Measurements from ENCODE around the gene UBXN11. TPM values are rescaled to one million over a fixed set of nuclear protein-coding genes. Genes with fewer than 3 reads are reported as not detected.
A peak's percentile ranks its signal among the peaks of the same experiment; 100 is the strongest.
"Not testable (repeated sequence)": the region's sequence is repeated elsewhere in the genome, so short reads cannot be mapped to it uniquely, and the experiment has no call there.

Gene UBXN11
- total RNA-seq, 1 donor from 2014 or later = 7.1 TPM

DNA sequence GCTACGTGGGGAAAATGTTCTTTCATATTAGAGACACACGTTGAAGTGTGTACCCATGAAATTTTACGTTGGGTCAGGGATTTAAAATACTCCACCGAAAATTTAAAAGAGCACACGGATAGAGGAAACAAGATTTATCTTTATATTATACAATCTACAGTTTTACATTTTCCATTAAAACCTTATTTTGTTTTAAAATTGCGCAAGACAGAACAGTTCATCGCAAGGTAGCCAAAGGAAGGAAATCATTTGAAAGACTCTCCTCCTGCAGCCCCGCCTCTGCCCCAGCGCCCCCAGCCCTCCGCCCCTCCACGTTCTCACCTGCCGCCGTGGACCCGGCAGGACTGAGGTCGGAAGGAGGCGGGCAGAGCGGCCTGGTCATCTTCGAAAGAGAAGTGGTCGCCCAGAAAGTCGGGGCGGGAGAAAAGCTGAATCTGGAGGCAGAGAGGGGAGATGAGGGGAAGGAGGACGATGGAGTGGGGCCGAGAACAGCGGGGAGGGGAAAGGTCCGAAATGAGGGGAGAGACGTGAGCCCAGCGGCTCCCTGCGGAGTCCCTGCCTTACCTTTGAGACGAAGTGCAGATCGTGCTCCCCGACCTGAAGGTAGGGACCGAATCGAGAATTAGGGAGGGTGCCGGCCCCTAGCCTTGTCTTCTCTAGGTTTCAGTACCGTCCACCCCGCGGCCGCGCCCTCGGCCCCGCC lies 29.5 kb upstream of the UBXN11 start:
- TF ChIP-seq POLR2A (IDR thresholded peaks at IDR 0.05) = no peak
- no peak for TF ChIP-seq POLR2AphosphoS5 (IDR thresholded peaks at IDR 0.05; ENCODE audit: insufficient read depth in 1 of 2, low read depth in 1 of 2)
- no peak for TF ChIP-seq CTCF (IDR thresholded peaks at IDR 0.05)
- peaks cover 4% of the 10 kb centered on the region for H3K27me3 ChIP-seq
- no peak for DNase-seq (ENCODE audit: extremely low spot score in 2 of 2)
- peaks cover 20% of the 10 kb centered on the region for H3K4me1 ChIP-seq
- H3K4me3 ChIP-seq = peak overlapping the region; percentile 41 to 48
- H3K27ac ChIP-seq = no peak overlapping the region
- H3K9me3 ChIP-seq = no peaks in the 10 kb centered on the region
- intact Hi-C loops (cut with DNase I) = no loop called here
- H3K36me3 ChIP-seq = no peaks in the 10 kb centered on the region

DNA sequence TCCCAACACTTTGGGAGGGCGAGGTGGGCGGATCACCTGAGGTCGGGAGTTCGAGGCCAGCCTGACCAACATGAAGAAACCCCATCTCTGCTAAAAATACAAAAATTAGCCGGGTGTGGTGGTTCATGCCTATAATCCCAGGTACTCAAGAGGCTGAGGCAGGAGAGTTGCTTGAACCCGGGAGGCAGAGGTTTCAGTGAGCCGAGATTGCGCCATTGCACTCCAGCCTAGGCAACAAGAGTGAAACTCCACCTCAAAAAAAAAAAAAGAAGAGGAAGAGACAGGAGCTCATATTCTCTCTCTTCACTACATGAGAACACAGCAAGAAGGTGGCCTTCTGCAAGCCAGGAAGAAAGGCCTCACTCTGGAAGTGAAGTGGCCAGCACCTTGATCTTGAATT lies 26.9 kb upstream of the UBXN11 start:
- H3K4me1 ChIP-seq = peaks cover 20% of the 10 kb centered on the region
- H3K27ac ChIP-seq; DNase-seq (ENCODE audit: extremely low spot score in 2 of 2); intact Hi-C loops (cut with DNase I); H3K27me3 ChIP-seq; H3K36me3 ChIP-seq; H3K4me3 ChIP-seq; H3K9me3 ChIP-seq: not testable (repeated sequence)

DNA sequence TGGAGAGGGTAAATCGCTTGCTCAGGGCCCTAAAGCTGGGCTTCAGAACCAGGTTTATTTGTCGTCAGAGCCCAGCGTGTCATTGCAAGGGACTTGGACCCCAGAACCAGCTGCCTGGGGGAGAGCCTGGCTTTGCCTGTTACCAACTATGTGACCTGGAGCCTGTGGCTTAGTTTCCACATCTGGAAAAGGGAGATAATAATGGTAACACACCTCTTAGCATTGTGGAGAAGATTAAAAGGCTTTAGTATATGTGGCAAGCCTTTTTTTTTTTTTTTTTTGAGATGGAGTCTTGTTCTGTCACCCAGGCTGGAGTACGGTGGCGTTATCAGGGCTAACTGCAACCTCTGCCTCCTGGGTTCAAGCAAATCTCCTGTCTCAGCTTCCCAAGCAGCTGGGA lies 23.8 kb upstream of the UBXN11 start:
- peaks cover 4% of the 10 kb centered on the region for H3K27me3 ChIP-seq
- H3K4me1 ChIP-seq = peaks cover 1% of the 10 kb centered on the region
- no peak overlapping the region for H3K27ac ChIP-seq
- H3K9me3 ChIP-seq = no peaks in the 10 kb centered on the region
- TF ChIP-seq POLR2AphosphoS5 (IDR thresholded peaks at IDR 0.05; ENCODE audit: insufficient read depth in 1 of 2, low read depth in 1 of 2) (no peak), CTCF (IDR thresholded peaks at IDR 0.05) (no peak), POLR2A (IDR thresholded peaks at IDR 0.05) (no peak)
- intact Hi-C loops (cut with DNase I) = no loop called here
- H3K36me3 ChIP-seq = no peaks in the 10 kb centered on the region
- DNase-seq (ENCODE audit: extremely low spot score in 2 of 2) = no peak
- H3K4me3 ChIP-seq = no peak overlapping the region

DNA sequence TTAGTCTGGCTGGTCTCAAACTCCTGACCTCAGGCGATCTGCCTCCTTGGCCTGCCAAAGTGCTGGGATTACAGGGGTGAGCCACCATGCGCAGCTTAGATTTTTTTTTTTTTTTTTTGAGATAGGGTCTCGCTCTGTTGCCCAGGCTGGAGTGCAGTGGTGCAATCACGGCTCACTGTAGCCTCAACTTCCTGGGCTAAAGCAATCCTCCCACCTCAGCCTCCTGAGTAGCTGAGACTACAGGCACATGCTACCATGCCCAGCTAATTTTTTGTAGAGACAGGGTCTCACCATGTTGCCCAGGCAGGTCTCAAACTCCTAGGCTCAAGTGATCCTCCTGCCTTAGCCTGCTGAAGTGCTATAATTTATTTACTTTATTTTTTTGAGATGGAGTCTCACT lies 22.9 kb upstream of the UBXN11 start:
- H3K36me3 ChIP-seq; H3K27me3 ChIP-seq; intact Hi-C loops (cut with DNase I): not testable (repeated sequence)

GRCh38 chr1:26328597-26328996 lies 22.2 kb upstream of the UBXN11 start:
- Histone ChIP-seq H3K4me1 (no peaks in the 10 kb centered on the region), H3K27me3 (no peaks in the 10 kb centered on the region), H3K4me3 (no peak overlapping the region), H3K36me3 (no peaks in the 10 kb centered on the region), H3K9me3 (no peaks in the 10 kb centered on the region), H3K27ac (no peak overlapping the region)
- peak in 1 of 2 donors; percentile 76 for DNase-seq (ENCODE audit: extremely low spot score in 2 of 2)
- intact Hi-C loops (cut with DNase I) = no loop called here
- TF ChIP-seq POLR2A (IDR thresholded peaks at IDR 0.05) = no peak
- TF ChIP-seq POLR2AphosphoS5 (IDR thresholded peaks at IDR 0.05; ENCODE audit: insufficient read depth in 1 of 2, low read depth in 1 of 2) = no peak
- no peak for TF ChIP-seq CTCF (IDR thresholded peaks at IDR 0.05)

More for the DNA sequence above, 22.9 kb upstream of the UBXN11 start:
- not testable (repeated sequence) for H3K4me3 ChIP-seq; DNase-seq (ENCODE audit: extremely low spot score in 2 of 2); H3K27ac ChIP-seq; H3K4me1 ChIP-seq; H3K9me3 ChIP-seq

- Histone ChIP-seq H3K4me3 (no peak overlapping the region), H3K36me3 (no peaks in the 10 kb centered on the region), H3K4me1 (no peaks in the 10 kb centered on the region), H3K27me3 (no peaks in the 10 kb centered on the region), H3K27ac (no peak overlapping the region), H3K9me3 (no peaks in the 10 kb centered on the region)
- TF ChIP-seq CTCF (IDR thresholded peaks at IDR 0.05) (no peak), POLR2AphosphoS5 (IDR thresholded peaks at IDR 0.05; ENCODE audit: insufficient read depth in 1 of 2, low read depth in 1 of 2) (no peak), POLR2A (IDR thresholded peaks at IDR 0.05) (no peak)
- intact Hi-C loops (cut with DNase I) = no loop called here
- peak in 1 of 2 donors; percentile 72 for DNase-seq (ENCODE audit: extremely low spot score in 2 of 2)
Measured at GRCh38 chr1:26327956-26328362, 21.5 kb upstream of the UBXN11 start.
